PFSK-1 (cell line): ENCODE data around the gene FER1L5.

Experiments used
- FOXP2 ChIP-seq: optimal IDR thresholded peaks from 2 replicates; pipeline ENCODE3; 2011; ENCODE audit warnings: borderline replicate concordance, control low read depth, inconsistent platforms; ENCODE audit not compliant: insufficient read depth; ENCODE audit errors: extremely low read length, extremely low read depth
- POLR2AphosphoS5 ChIP-seq: IDR thresholded peaks from 2 replicates; pipeline ENCODE4 v1.6.1; 2012; ENCODE audit warnings: low read depth, mild to moderate bottlenecking, control low read depth, low read length, moderate library complexity
- REST ChIP-seq, 2 experiments: IDR thresholded peaks; 2 replicates each; pipeline versions ENCODE4 v1.6.1 to v1.8.0; 2011 to 2012; ENCODE audit warnings: low read depth in 2 of 2, low read length in 2 of 2, control low read depth in 1 of 2, inconsistent platforms in 1 of 2, mild to moderate bottlenecking in 1 of 2, moderate library complexity in 1 of 2; ENCODE audit not compliant: insufficient read depth in 1 of 2
- SIN3A ChIP-seq: IDR thresholded peaks from 2 replicates; pipeline ENCODE4 v1.6.1; 2012; ENCODE audit warnings: mild to moderate bottlenecking, low read length, moderate library complexity, borderline replicate concordance; ENCODE audit not compliant: insufficient read depth
- TAF1 ChIP-seq: IDR thresholded peaks from 2 replicates; pipeline ENCODE4 v1.6.1; 2012; ENCODE audit warnings: low read length, control low read depth, borderline replicate concordance; ENCODE audit not compliant: insufficient read depth

FER1L5 gene

GRCh38 chr2:96737251-96737650, 94.7 kb downstream of the FER1L5 start:
- TF ChIP-seq FOXP2 (no peak), TAF1 (no peak), REST (IDR thresholded peaks at IDR 0.05; ENCODE audit: insufficient read depth in 1 of 2, low read depth in 2 of 2, low read length in 2 of 2) (no peak)

GRCh38 chr2:96737831-96738230, 95.3 kb downstream of the FER1L5 start:
- no peak for TF ChIP-seq REST (IDR thresholded peaks at IDR 0.05; ENCODE audit: insufficient read depth in 1 of 2, low read depth in 2 of 2, low read length in 2 of 2)
- no peak for TF ChIP-seq FOXP2
- no peak for TF ChIP-seq POLR2AphosphoS5
- TF ChIP-seq TAF1: no peak
- TF ChIP-seq SIN3A: no peak

GRCh38 chr2:96739076-96739632, 96.6 kb downstream of the FER1L5 start:
- TF ChIP-seq FOXP2 (no peak), REST (IDR thresholded peaks at IDR 0.05; ENCODE audit: insufficient read depth in 1 of 2, low read depth in 2 of 2, low read length in 2 of 2) (no peak), POLR2AphosphoS5 (no peak), TAF1 (no peak), SIN3A (no peak)

GRCh38 chr2:96739633-96740428, 97.3 kb downstream of the FER1L5 start, which contains the start of gene LMAN2L:
LMAN2L (minus strand) TSS chr2:96740064; CDS start chr2:96740040, 24 bp downstream.
- TF ChIP-seq REST (IDR thresholded peaks at IDR 0.05; ENCODE audit: insufficient read depth in 1 of 2, low read depth in 2 of 2, low read length in 2 of 2): no peak
- TF ChIP-seq TAF1: peak; percentile 84
- no peak for TF ChIP-seq FOXP2
- TF ChIP-seq SIN3A: 0 out of 2 replicates have a peak, but pooled peaks have one; percentile 44
- peak; percentile 85; the same call in 1 of the 2 replicates for TF ChIP-seq POLR2AphosphoS5

GRCh38 chr2:96747061-96747617, 104.6 kb downstream of the FER1L5 start:
- no peak for TF ChIP-seq REST (IDR thresholded peaks at IDR 0.05; ENCODE audit: insufficient read depth in 1 of 2, low read depth in 2 of 2, low read length in 2 of 2)
- TF ChIP-seq FOXP2: no peak
- no peak for TF ChIP-seq POLR2AphosphoS5
- no peak for TF ChIP-seq SIN3A
- TF ChIP-seq TAF1: no peak
